Right cardiac atrium (tissue), 5 donors: ENCODE data around the gene AMZ1. TPM values are rescaled to one million over a fixed set of nuclear protein-coding genes. Genes with fewer than 3 reads are reported as not detected.
"Not testable (repeated sequence)": the region's sequence is repeated elsewhere in the genome, so short reads cannot be mapped to it uniquely, and the experiment has no call there.

ENCODE experiments used
- ATAC-seq, 2 donors: fragments of 200-7000 bp; cut with Tn5 transposase; one replicate each; pipeline versions ENCODE4 v1.8.0 to v1.9.1; 2020; ENCODE audit warnings: moderate library complexity in 2 of 2, mild to moderate bottlenecking in 1 of 2
- DNase-seq, 3 donors: peaks; one replicate each; pipeline ENCODE4 v3.0.0-alpha.2; 2020
- H3K27ac ChIP-seq: one replicate; pipeline ENCODE4 v1.5.1; 2013; ENCODE audit warnings: mild to moderate bottlenecking, low read length, control low read depth, moderate library complexity
- H3K27me3 ChIP-seq: one replicate; pipeline ENCODE4 v1.6.1; 2013; ENCODE audit not compliant: control insufficient read depth, insufficient read depth
- H3K4me1 ChIP-seq: one replicate; pipeline ENCODE4 v1.6.1; 2013; ENCODE audit warnings: low read length; ENCODE audit not compliant: control insufficient read depth, insufficient read depth
- H3K4me3 ChIP-seq: one replicate; pipeline ENCODE4 v1.5.1; 2013; ENCODE audit warnings: low read length, control low read depth
- H3K9me3 ChIP-seq: one replicate; pipeline ENCODE4 v1.6.1; 2013; ENCODE audit warnings: low read length; ENCODE audit not compliant: control insufficient read depth
- WGBS: extraction: QIAGEN DNeasy Blood & Tissue Kit; methylation state at CpG from one replicate; pipeline ENCODE4 v1.1.7; 2013; 5-methylcytosine and 5-hydroxymethylcytosine counted together
- intact Hi-C, 4 donors: fragments of 100-400 bp; cut with DNase I; formaldehyde crosslinking; loops; one replicate each; pipeline versions ENCODE4 v1.11.0 to v1.14.0; 2022 to 2023
- polyA plus RNA-seq: library from polyadenylated mRNA; stranded (reverse); fragments of 200-250 nt; gene quantifications from one replicate; pipeline ENCODE4 v1.2.3, GENCODE V29; 2013
- total RNA-seq, 4 donors: library from RNA; stranded (reverse); fragmentation: NEBNext Ultra II Directional; extraction: Animal tissue kit (Norgen Biotek cat#: 25700); gene quantifications; one replicate each; pipeline ENCODE4 v1.2.1, GENCODE V29; 2021
- donor health status: healthy with polysubstance abuse.
- donor health status: DM: no; HTN: yes; CAD: no.
- donor health status: DM: no; HTN: no; CAD: no.
- donor health status: DM: no; HTN: yes; CAD: no; lungs with severe emphysema.
- donor health status: DM: yes; HTN: yes; CAD: no.

The AMZ1 gene
- total and polyA plus RNA-seq, 5 donors: 0.36 to 1.0 (median 0.88) TPM

- ATAC-seq, H3K4me1 ChIP-seq, H3K9me3 ChIP-seq, H3K4me3 ChIP-seq, H3K27ac ChIP-seq, intact Hi-C loops, DNase-seq, H3K27me3 ChIP-seq: not testable (repeated sequence)
- 96% methylated on average over 20 of the region's 20 CpGs for WGBS
Measured at GRCh38 chr7:2743523-2744185, 55.7 kb downstream of the AMZ1 start.

GRCh38 chr7:2748684-2749083, 60.7 kb downstream of the AMZ1 start:
- intact Hi-C loops, H3K9me3 ChIP-seq, H3K27me3 ChIP-seq, DNase-seq, H3K4me3 ChIP-seq, H3K4me1 ChIP-seq, H3K27ac ChIP-seq, ATAC-seq: not testable (repeated sequence)

GRCh38 chr7:2750004-2750407, 62.0 kb downstream of the AMZ1 start:
- DNase-seq: no peak
- intact Hi-C loops: no loop called here
- Histone ChIP-seq H3K4me3 (no peak overlapping the region), H3K4me1 (peaks cover 2% of the 10 kb centered on the region), H3K9me3 (no peaks in the 10 kb centered on the region), H3K27ac (no peak overlapping the region), H3K27me3 (no peaks in the 10 kb centered on the region)
- ATAC-seq: no peak
- 78% methylated on average over 5 of the region's 5 CpGs for WGBS

- DNase-seq (no peak), ATAC-seq (peak; percentile 48 to 68)
- intact Hi-C loops: no loop called here
- H3K4me1 ChIP-seq: peaks cover 2% of the 10 kb centered on the region
- H3K4me3 ChIP-seq: no peak overlapping the region
- WGBS: 65% methylated on average over 5 of the region's 5 CpGs
- H3K27ac ChIP-seq: no peak overlapping the region
- no peaks in the 10 kb centered on the region for H3K9me3 ChIP-seq
- no peaks in the 10 kb centered on the region for H3K27me3 ChIP-seq
Measured at GRCh38 chr7:2751086-2751485, 63.1 kb downstream of the AMZ1 start.

- WGBS: 96% methylated on average over 3 of the region's 3 CpGs
- no peak for DNase-seq
- Histone ChIP-seq H3K4me1 (peaks cover 3% of the 10 kb centered on the region), H3K27me3 (no peaks in the 10 kb centered on the region), H3K9me3 (no peaks in the 10 kb centered on the region), H3K4me3 (no peak overlapping the region), H3K27ac (no peak overlapping the region)
- intact Hi-C loops: no loop called here
- ATAC-seq: no peak
Measured at GRCh38 chr7:2753148-2753547, 65.1 kb downstream of the AMZ1 start.

GRCh38 chr7:2754086-2754485, 66.1 kb downstream of the AMZ1 start:
- no peak overlapping the region for H3K4me3 ChIP-seq
- WGBS: 80% methylated on average over 5 of the region's 5 CpGs
- H3K4me1 ChIP-seq: peaks cover 7% of the 10 kb centered on the region
- H3K27me3 ChIP-seq: no peaks in the 10 kb centered on the region
- intact Hi-C loops: no loop called here
- DNase-seq: no peak
- ATAC-seq: no peak
- no peak overlapping the region for H3K27ac ChIP-seq
- no peaks in the 10 kb centered on the region for H3K9me3 ChIP-seq

- intact Hi-C loops: no loop called here
- Histone ChIP-seq H3K27ac (no peak overlapping the region), H3K27me3 (no peaks in the 10 kb centered on the region), H3K9me3 (no peaks in the 10 kb centered on the region), H3K4me1 (peaks cover 8% of the 10 kb centered on the region), H3K4me3 (no peak overlapping the region)
- WGBS: 96% methylated on average over 10 of the region's 10 CpGs
- no peak for ATAC-seq
- no peak for DNase-seq
Measured at GRCh38 chr7:2754912-2755311, 66.9 kb downstream of the AMZ1 start.

GRCh38 chr7:2755531-2755930, 67.5 kb downstream of the AMZ1 start:
- no peak for DNase-seq
- Histone ChIP-seq H3K27me3 (no peaks in the 10 kb centered on the region), H3K27ac (no peak overlapping the region), H3K9me3 (no peaks in the 10 kb centered on the region), H3K4me1 (peaks cover 10% of the 10 kb centered on the region), H3K4me3 (no peak overlapping the region)
- intact Hi-C loops: no loop called here
- ATAC-seq: no peak

GRCh38 chr7:2757361-2757903, 69.4 kb downstream of the AMZ1 start:
- peak; percentile 52 to 73 (median 69) for DNase-seq
- peaks cover 15% of the 10 kb centered on the region for H3K4me1 ChIP-seq
- peak in 1 of 2 donors; percentile 3 for ATAC-seq
- intact Hi-C loops: no loop called here
- H3K27me3 ChIP-seq: no peaks in the 10 kb centered on the region
- H3K27ac ChIP-seq: peak overlapping the region; percentile 37
- 42% methylated on average over 11 of the region's 11 CpGs for WGBS
- H3K9me3 ChIP-seq: no peaks in the 10 kb centered on the region
- H3K4me3 ChIP-seq: no peak overlapping the region

- DNase-seq (peak in 2 of 3 donors; percentile 50 to 59), ATAC-seq (peak; percentile 31 to 63)
- H3K9me3 ChIP-seq: no peaks in the 10 kb centered on the region
- no peaks in the 10 kb centered on the region for H3K27me3 ChIP-seq
- H3K4me3 ChIP-seq: no peak overlapping the region
- peak overlapping the region; percentile 37 for H3K27ac ChIP-seq
- H3K4me1 ChIP-seq: peaks cover 19% of the 10 kb centered on the region
- 38% methylated on average over 12 of the region's 12 CpGs for WGBS
- intact Hi-C loops: no loop called here
Measured at GRCh38 chr7:2757904-2758672, 70.1 kb downstream of the AMZ1 start.
